ENCODE results near the gene DYNLL1. TPM values are rescaled to one million over a fixed set of nuclear protein-coding genes. Genes with fewer than 3 reads are reported as not detected.

DYNLL1 gene
- total and polyA plus RNA-seq, 2 of the 13 experiments (the other 11 are each of a cell fraction or from before 2014, with no cell fraction given): 271 to 294 TPM

- no peaks in the 10 kb centered on the region for H3K9me3 ChIP-seq (ENCODE audit: low read length)
- CTCF ChIA-PET (ENCODE audit: low intra/inter-chr PET ratio, low total read pairs): interaction anchor here (1.2 kb wide), 1 partner anchor 31 kb away, joined by 3 read pairs; no protein-coding TSS in a partner anchor
- TF ChIP-seq FOSL1 (CRISPR knock-in tag; IDR thresholded peaks at IDR 0.05; ENCODE audit: borderline replicate concordance): no peak
- no peak for TF ChIP-seq ZNF615 (CRISPR knock-in tag; IDR thresholded peaks at IDR 0.05; ENCODE audit: borderline replicate concordance)
- no peak; the same call in 1 of the 2 replicates for TF ChIP-seq MXD1 (CRISPR knock-in tag; IDR thresholded peaks at IDR 0.05)
- 0 out of 2 replicates have a peak, but pooled peaks have one; percentile 15 for TF ChIP-seq ZNF317 (CRISPR knock-in tag; IDR thresholded peaks at IDR 0.05)
- TF ChIP-seq ZFP41 (CRISPR knock-in tag; IDR thresholded peaks at IDR 0.05; ENCODE audit: borderline replicate concordance): no peak
- TF ChIP-seq SOX5 (CRISPR knock-in tag; IDR thresholded peaks at IDR 0.05; ENCODE audit: borderline replicate concordance): no peak
- TF ChIP-seq ZKSCAN8 (CRISPR knock-in tag; IDR thresholded peaks at IDR 0.05; ENCODE audit: borderline replicate concordance): no peak
- TF ChIP-seq ZNF83 (CRISPR knock-in tag; IDR thresholded peaks at IDR 0.05; ENCODE audit: borderline replicate concordance): no peak
- TF ChIP-seq ZNF577 (CRISPR knock-in tag; IDR thresholded peaks at IDR 0.05; ENCODE audit: borderline replicate concordance, low read depth): no peak
- peak; percentile 80 for TF ChIP-seq ZNF770 (CRISPR knock-in tag; IDR thresholded peaks at IDR 0.05)
- TF ChIP-seq POLR2AphosphoS2 (IDR thresholded peaks at IDR 0.05; ENCODE audit: low read depth, low read length): no peak
- TF ChIP-seq ZKSCAN5 (CRISPR knock-in tag; IDR thresholded peaks at IDR 0.05): no peak
- TF ChIP-seq MEIS1 (CRISPR knock-in tag; IDR thresholded peaks at IDR 0.05; ENCODE audit: borderline replicate concordance): no peak
- no peak for TF ChIP-seq IKZF1 (IDR thresholded peaks at IDR 0.05)
- no peak for TF ChIP-seq NCOR1 (IDR thresholded peaks at IDR 0.05; ENCODE audit: borderline replicate concordance, low read length)
- no peak for TF ChIP-seq ZNF883 (CRISPR knock-in tag; IDR thresholded peaks at IDR 0.05; ENCODE audit: not compliant biosample characterization)
- no peak for TF ChIP-seq ZNF20 (CRISPR knock-in tag; IDR thresholded peaks at IDR 0.05)
- TF ChIP-seq RBM39 (IDR thresholded peaks at IDR 0.05; ENCODE audit: low read depth, low read length, poor library complexity, severe bottlenecking): no peak
- TF ChIP-seq XRCC5 (optimal IDR thresholded peaks at IDR 0.05; ENCODE audit: low read length): no peak
- peak; percentile 10; the same call in 1 of the 2 replicates for TF ChIP-seq ZBTB2 (CRISPR knock-in tag; IDR thresholded peaks at IDR 0.05; ENCODE audit: low read depth)
- TF ChIP-seq POLR2A (IDR thresholded peaks at IDR 0.05; ENCODE audit: insufficient read depth in 1 of 2, low read depth in 2 of 2, low read length in 2 of 2): no peak
- no peak for TF ChIP-seq ZNF224 (CRISPR knock-in tag; IDR thresholded peaks at IDR 0.05)
These were observed 25.6 kb upstream of the DYNLL1 start for GRCh38 chr12:120470150-120470784.

More at GRCh38 chr12:120470150-120470784, 25.6 kb upstream of the DYNLL1 start:
- peak overlapping the region; percentile 78 for H3K27ac ChIP-seq (ENCODE audit: extremely low read length, insufficient read depth, low read length)
- H4K20me1 ChIP-seq (ENCODE audit: insufficient read depth, low read length): peaks cover 26% of the 10 kb centered on the region
- FAIRE-seq: peak; percentile 49
- POLR2A ChIA-PET: interaction anchor here (1.3 to 3.2 kb wide), 3 partner anchors 26 to 153 kb away, joined by 3 to 16 read pairs (median 6); partner anchors contain the start of genes COQ5 and DYNLL1
- peak overlapping the region; percentile 70 to 81 (median 74) for H3K4me3 ChIP-seq (replicated peaks in 1 of 3; ENCODE audit: insufficient read depth in 1 of 3, low read depth in 2 of 3, low read length in 3 of 3)
- peak overlapping the region; percentile 86 for H2AFZ ChIP-seq (ENCODE audit: low read length)
- peaks cover 64% of the 10 kb centered on the region for H3K4me1 ChIP-seq (ENCODE audit: insufficient read depth, low read length)
- intact Hi-C loops (cut with micrococcal nuclease; ENCODE audit: unreplicated experiment) (no loop called here), in situ Hi-C loops (cut with HindIII; ENCODE audit: extremely low pct_ligation_motif_present, low pct_unique_long_range_greater_than_20kb) (no loop called here)
- H3K9ac ChIP-seq (ENCODE audit: insufficient read depth, low read depth, low read length): peak overlapping the region; percentile 90
- DNase-seq (ENCODE audit: low spot score): peak; percentile 15
- H3K27me3 ChIP-seq (ENCODE audit: control insufficient read depth in 1 of 2, insufficient read depth in 2 of 2, low read length in 2 of 2): no peaks in the 10 kb centered on the region; a peak in 1 of 5 replicates
- H3K36me3 ChIP-seq (replicated peaks in 1 of 2; ENCODE audit: control insufficient read depth in 1 of 2, insufficient read depth in 2 of 2, low read length in 2 of 2): peaks cover 1 to 16% of the 10 kb centered on the region in 2 experiments; a peak in 4 of 5 replicates
- peak; percentile 67 for ATAC-seq
- peak overlapping the region; percentile 76 for H3K4me2 ChIP-seq (ENCODE audit: low read depth, low read length)
- BruUV-seq (replicated peaks): TSS peak; percentile 49
- H3K79me2 ChIP-seq (ENCODE audit: insufficient read depth, low read length): peaks cover 44% of the 10 kb centered on the region
- 31% methylated on average over 21 of the region's 26 CpGs for WGBS (ENCODE audit: low lambda C conversion rate)
